Measurements from ENCODE around the gene OR52A1. TPM values are rescaled to one million over a fixed set of nuclear protein-coding genes. Genes with fewer than 3 reads are reported as not detected.

Gene OR52A1
- total RNA-seq, 4 donors from 2014 or later: not detected

- Histone ChIP-seq H3K4me3 (no peak overlapping the region), H3K4me1 (no peaks in the 10 kb centered on the region), H3K36me3 (no peaks in the 10 kb centered on the region), H3K9me3 (no peaks in the 10 kb centered on the region), H3K27ac (no peak overlapping the region), H3K27me3 (no peaks in the 10 kb centered on the region)
- TF ChIP-seq CTCF (IDR thresholded peaks at IDR 0.05) (no peak), POLR2A (IDR thresholded peaks at IDR 0.05) (no peak)
- no peak for DNase-seq
These were observed 41.5 kb upstream of the OR52A1 start for GRCh38 chr11:5196067-5196466.

- no peak for TF ChIP-seq POLR2A (IDR thresholded peaks at IDR 0.05)
- TF ChIP-seq CTCF (IDR thresholded peaks at IDR 0.05): no peak
- Histone ChIP-seq H3K4me1 (no peaks in the 10 kb centered on the region), H3K4me3 (no peak overlapping the region), H3K9me3 (peaks cover 0 to 5% (median 0%) of the 10 kb centered on the region in 4 donors), H3K27ac (no peak overlapping the region), H3K27me3 (no peaks in the 10 kb centered on the region), H3K36me3 (no peaks in the 10 kb centered on the region)
- no peak for DNase-seq
These were observed 38.2 kb upstream of the OR52A1 start for GRCh38 chr11:5192738-5193137.

- Histone ChIP-seq H3K4me3 (no peak overlapping the region), H3K36me3 (no peaks in the 10 kb centered on the region), H3K27me3 (no peaks in the 10 kb centered on the region), H3K9me3 (peaks cover 0 to 5% (median 0%) of the 10 kb centered on the region in 4 donors), H3K4me1 (no peaks in the 10 kb centered on the region), H3K27ac (no peak overlapping the region)
- DNase-seq: no peak
- no peak for TF ChIP-seq POLR2A (IDR thresholded peaks at IDR 0.05)
- no peak for TF ChIP-seq CTCF (IDR thresholded peaks at IDR 0.05)
These were observed 33.6 kb upstream of the OR52A1 start for GRCh38 chr11:5188201-5188600.

- TF ChIP-seq POLR2A (IDR thresholded peaks at IDR 0.05) (no peak), CTCF (IDR thresholded peaks at IDR 0.05) (no peak)
- Histone ChIP-seq H3K4me3 (no peak overlapping the region), H3K36me3 (no peaks in the 10 kb centered on the region), H3K27me3 (no peaks in the 10 kb centered on the region), H3K27ac (no peak overlapping the region), H3K9me3 (no peaks in the 10 kb centered on the region), H3K4me1 (no peaks in the 10 kb centered on the region)
- no peak for DNase-seq
These were observed 23.7 kb upstream of the OR52A1 start for GRCh38 chr11:5178046-5178837.

GRCh38 chr11:5174934-5175333, 20.4 kb upstream of the OR52A1 start:
- Histone ChIP-seq H3K4me1 (no peaks in the 10 kb centered on the region), H3K36me3 (no peaks in the 10 kb centered on the region), H3K4me3 (no peak overlapping the region), H3K27ac (no peak overlapping the region), H3K27me3 (no peaks in the 10 kb centered on the region), H3K9me3 (no peaks in the 10 kb centered on the region)
- TF ChIP-seq POLR2A (IDR thresholded peaks at IDR 0.05) (no peak), CTCF (IDR thresholded peaks at IDR 0.05) (no peak)
- DNase-seq: no peak

Data from Peyer's patch (tissue), 4 donors.